MV-4-11 (cell line): ENCODE data around the gene C12orf43.

ENCODE experiments used
- DNase-seq: peaks from one replicate; lab custom pipeline; 2025; lab: John Stamatoyannopoulos, UW

C12orf43 gene

GRCh38 chr12:120999191-121000120, 16.8 kb downstream of the C12orf43 start:
- no peak for DNase-seq

GRCh38 chr12:120998435-120998834, 17.9 kb downstream of the C12orf43 start:
- no peak for DNase-seq

GRCh38 chr12:120997448-120997847, 18.8 kb downstream of the C12orf43 start:
- no peak for DNase-seq

GRCh38 chr12:120996133-120996746, 20.0 kb downstream of the C12orf43 start:
- DNase-seq, result no peak

GRCh38 chr12:120994589-120995337, 21.5 kb downstream of the C12orf43 start:
- DNase-seq, result no peak

- no peak for DNase-seq
These were observed 22.2 kb downstream of the C12orf43 start for GRCh38 chr12:120994059-120994458.

GRCh38 chr12:120993496-120993895, 22.8 kb downstream of the C12orf43 start:
- no peak for DNase-seq

- no peak for DNase-seq
These were observed 23.3 kb downstream of the C12orf43 start for GRCh38 chr12:120992989-120993388.

GRCh38 chr12:120991965-120992364, 24.3 kb downstream of the C12orf43 start:
- DNase-seq, result no peak

- DNase-seq, result no peak
These were observed 25.7 kb downstream of the C12orf43 start for GRCh38 chr12:120990487-120991055.

GRCh38 chr12:120989687-120990086, 26.6 kb downstream of the C12orf43 start:
- DNase-seq, result no peak

- no peak for DNase-seq
These were observed 27.6 kb downstream of the C12orf43 start for GRCh38 chr12:120988658-120989057.

- DNase-seq, result no peak
These were observed 28.1 kb downstream of the C12orf43 start for GRCh38 chr12:120988234-120988633.

GRCh38 chr12:120984351-120984898, 31.9 kb downstream of the C12orf43 start:
- no peak for DNase-seq

GRCh38 chr12:120983759-120984158, 32.5 kb downstream of the C12orf43 start:
- DNase-seq, result no peak

- DNase-seq, result no peak
These were observed 33.6 kb downstream of the C12orf43 start for GRCh38 chr12:120982659-120983058.

- DNase-seq, result no peak
These were observed 34.8 kb downstream of the C12orf43 start for GRCh38 chr12:120981407-120981941.

- no peak for DNase-seq
These were observed 35.4 kb downstream of the C12orf43 start for GRCh38 chr12:120980800-120981368.

GRCh38 chr12:120979862-120980696, 36.2 kb downstream of the C12orf43 start:
- DNase-seq, result no peak

GRCh38 chr12:120979220-120979861, 36.9 kb downstream of the C12orf43 start:
- no peak for DNase-seq
